ENCODE data around the gene EIF1.

Gene EIF1

DNA sequence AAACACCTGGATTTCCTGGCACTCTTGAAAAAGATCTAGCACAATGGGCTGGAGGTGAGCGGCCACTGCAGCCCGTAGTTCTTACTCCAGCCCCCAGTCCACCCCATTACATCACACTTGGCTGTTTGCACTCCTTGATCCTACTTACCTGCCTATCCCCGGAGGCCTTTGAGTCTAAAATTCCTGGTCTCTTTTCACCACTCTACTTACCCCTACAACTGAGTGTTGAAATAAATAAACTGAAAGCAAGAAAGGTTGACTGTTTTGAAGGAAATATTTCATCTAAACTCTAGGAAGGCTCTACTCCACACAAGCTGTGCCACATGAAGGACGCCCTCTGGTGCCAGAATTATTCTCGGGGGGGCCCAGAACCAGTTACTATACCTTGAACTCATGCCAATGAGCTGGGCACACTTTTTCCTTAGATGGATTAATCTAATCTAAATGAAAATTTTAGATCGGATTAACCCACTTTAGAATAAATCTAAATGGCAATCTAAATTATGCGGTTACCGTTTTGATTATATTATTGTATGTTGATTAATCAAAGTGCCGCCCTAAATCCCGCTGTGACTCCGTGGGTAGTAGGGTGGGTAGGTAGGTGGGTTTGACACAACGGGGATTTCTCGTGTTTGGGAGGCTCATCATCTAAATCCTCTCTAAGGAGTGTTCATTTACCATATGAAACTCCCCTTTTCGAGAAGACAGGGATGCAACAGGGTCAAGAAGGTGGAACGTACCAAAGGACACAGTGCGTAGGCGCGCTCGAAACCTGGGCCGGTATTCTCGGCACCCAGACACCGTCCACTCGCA, 651 bp upstream of the EIF1 start:
- DNase-seq (ENCODE audit: low read depth): peak; percentile 66
- TF ChIP-seq, protein P1, sequence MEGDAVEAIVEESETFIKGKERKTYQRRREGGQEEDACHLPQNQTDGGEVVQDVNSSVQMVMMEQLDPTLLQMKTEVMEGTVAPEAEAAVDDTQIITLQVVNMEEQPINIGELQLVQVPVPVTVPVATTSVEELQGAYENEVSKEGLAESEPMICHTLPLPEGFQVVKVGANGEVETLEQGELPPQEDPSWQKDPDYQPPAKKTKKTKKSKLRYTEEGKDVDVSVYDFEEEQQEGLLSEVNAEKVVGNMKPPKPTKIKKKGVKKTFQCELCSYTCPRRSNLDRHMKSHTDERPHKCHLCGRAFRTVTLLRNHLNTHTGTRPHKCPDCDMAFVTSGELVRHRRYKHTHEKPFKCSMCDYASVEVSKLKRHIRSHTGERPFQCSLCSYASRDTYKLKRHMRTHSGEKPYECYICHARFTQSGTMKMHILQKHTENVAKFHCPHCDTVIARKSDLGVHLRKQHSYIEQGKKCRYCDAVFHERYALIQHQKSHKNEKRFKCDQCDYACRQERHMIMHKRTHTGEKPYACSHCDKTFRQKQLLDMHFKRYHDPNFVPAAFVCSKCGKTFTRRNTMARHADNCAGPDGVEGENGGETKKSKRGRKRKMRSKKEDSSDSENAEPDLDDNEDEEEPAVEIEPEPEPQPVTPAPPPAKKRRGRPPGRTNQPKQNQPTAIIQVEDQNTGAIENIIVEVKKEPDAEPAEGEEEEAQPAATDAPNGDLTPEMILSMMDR (IDR thresholded peaks at IDR 0.05; ENCODE audit: insufficient read depth, low read depth, low read length, missing control alignments): peak; percentile 26
- peak overlapping the region; percentile 88 for H3K4me3 ChIP-seq (ENCODE audit: low read depth, low read length)

DNA sequence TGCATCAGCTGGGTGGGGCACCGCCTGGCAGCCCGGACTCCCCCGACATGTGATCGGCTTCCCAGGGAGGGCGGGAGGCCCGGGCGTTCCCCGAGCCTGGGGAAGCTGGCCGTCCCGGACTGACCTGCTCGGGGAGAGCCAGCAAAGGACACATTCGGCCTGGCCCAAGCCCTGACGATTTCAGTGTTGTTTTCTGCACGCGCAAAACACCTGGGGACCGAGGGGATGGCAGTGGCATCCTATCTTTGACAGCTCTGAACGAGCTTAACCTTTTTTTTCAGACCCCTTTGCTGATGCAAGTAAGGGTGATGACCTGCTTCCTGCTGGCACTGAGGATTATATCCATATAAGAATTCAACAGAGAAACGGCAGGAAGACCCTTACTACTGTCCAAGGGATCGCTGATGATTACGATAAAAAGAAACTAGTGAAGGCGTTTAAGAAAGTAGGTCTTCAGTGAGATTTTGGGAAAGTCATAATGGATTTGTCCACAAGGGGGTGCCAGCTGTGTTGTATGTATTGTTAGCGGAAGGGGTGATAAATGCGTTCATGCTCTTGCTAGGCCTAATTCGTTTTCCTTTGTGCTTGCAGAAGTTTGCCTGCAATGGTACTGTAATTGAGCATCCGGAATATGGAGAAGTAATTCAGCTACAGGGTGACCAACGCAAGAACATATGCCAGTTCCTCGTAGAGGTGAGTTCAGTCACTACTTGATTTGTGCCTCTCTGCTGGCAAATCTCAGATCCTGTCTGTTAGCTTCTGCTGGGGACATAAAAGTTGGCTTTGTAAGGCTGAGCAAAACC, 1.0 kb downstream of the EIF1 start:
- TF ChIP-seq, protein P1 (IDR thresholded peaks at IDR 0.05; ENCODE audit: insufficient read depth, low read depth, low read length, missing control alignments): peak; percentile 73
- H3K4me3 ChIP-seq (ENCODE audit: low read depth, low read length): peak overlapping the region; percentile 82
- peak; percentile 81 for DNase-seq (ENCODE audit: low read depth)

DNA sequence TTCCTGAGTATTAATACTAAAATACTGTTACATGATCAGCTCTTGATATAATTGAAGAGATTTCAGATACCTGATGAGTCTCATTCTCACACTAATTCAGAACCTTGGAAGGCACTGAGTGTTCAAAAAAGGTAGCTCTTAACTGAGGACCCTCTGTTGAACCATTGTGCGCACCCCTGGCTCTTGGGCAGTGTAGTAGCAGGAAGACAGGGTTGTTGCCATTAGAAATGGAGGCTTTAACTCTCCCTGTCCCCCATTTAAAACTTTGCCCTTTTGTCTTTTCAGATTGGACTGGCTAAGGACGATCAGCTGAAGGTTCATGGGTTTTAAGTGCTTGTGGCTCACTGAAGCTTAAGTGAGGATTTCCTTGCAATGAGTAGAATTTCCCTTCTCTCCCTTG, 1.8 kb downstream of the EIF1 start:
- TF ChIP-seq, protein P1 (IDR thresholded peaks at IDR 0.05; ENCODE audit: insufficient read depth, low read depth, low read length, missing control alignments): no peak
- peak overlapping the region; percentile 82 for H3K4me3 ChIP-seq (ENCODE audit: low read depth, low read length)
- DNase-seq (ENCODE audit: low read depth): no peak

DNA sequence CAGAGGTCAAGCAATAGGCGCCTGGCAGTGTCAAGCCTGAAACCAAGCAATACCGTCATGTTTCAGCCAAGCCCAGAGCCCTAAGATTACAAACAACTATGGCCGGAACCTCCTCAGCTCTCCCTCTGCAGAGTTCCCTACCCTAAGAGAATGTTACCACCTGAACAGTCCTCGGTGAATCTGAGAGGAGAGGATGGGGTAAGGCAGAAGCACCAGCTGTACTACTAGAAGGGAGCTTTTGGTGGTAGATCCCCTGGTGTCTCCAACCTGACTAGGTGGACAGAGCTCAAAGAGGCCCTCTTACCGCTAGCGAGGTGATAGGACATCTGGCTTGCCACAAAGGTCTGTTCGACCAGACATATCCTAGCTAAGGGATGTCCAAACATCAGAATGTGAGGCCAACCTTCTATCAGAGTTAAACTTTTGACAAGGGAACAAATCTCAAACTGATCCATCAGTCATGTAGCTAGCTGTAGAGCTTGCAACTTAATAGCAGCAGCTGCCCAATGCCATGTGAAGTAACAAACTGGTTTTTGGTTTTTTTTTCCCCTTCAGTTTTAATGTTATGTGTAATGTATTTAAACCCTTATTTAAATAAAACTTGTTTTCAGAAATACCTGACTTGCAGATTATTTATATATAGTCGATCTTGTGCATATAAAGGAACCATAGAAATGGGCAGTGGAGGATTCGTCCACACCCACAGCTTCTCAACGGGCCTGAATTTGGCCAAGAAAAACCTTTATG, 2.5 kb downstream of the EIF1 start:
- TF ChIP-seq, protein P1 (IDR thresholded peaks at IDR 0.05; ENCODE audit: insufficient read depth, low read depth, low read length, missing control alignments): no peak
- DNase-seq (ENCODE audit: low read depth): no peak
- H3K4me3 ChIP-seq (ENCODE audit: low read depth, low read length): no peak overlapping the region

DNA sequence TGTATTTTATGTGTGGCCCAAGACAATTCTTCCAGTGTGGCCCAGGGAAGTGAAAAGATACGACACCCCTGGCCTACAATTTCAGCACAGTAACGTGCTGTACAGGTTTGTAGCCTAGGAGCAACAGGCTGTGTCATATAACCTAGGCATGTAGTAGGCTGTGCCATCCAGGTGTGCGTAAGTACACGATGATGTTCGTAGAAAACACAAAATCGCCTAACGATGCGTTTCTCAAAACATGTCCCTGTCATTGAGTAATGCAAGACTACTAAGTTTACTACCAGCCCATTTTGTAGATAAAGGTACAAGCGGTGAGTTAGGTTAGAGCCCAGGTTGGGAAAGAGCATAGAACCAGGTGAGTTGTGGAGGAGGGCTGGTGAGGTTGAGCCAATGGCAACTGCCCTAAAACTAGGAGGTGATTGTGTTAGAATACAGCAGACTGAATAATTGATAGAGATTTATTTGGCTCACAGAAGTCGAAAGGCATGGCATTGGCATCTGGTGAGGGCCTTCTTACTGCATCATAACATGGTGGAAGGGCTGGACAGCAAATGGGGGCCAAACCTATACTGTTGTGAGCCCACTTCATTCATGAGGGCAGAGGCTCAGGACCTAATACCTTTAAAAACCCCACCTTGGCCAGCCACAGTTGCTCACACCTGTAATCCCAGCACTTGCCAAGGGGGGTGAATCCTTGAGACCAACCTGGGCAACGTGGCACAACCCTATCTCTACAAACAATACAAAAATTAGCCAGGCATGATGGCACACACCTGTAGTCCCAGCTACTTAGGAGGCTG, 4.2 kb downstream of the EIF1 start:
- H3K4me3 ChIP-seq (ENCODE audit: low read depth, low read length): no peak overlapping the region
- DNase-seq (ENCODE audit: low read depth): peak; percentile 34
- TF ChIP-seq, protein P1 (IDR thresholded peaks at IDR 0.05; ENCODE audit: insufficient read depth, low read depth, low read length, missing control alignments): no peak

DNA sequence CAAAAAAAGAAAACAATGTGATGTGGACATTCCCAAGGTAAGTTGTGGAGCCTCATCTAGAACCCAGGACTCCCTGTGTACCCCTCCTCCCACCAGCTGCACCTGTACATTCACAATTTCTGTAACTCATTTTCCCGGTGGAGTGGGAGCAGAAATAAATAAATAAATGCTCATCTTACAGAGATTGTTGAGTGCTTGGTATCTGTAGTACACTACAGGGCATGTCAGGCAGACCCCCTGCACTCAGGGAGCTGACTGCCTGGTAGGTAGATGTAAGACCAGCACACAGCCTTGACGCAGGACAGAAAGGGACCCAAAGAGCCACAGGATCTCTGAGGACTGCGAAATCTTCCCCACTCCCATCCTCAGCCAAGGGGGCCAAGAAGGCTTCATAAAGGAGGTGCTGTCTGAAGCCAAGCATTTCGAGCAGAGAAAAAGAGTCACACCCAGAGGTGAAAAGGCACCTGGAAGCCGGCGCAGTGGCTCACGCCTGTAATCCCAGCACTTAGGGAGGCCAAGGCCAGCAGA, 6.5 kb downstream of the EIF1 start:
- TF ChIP-seq, protein P1 (IDR thresholded peaks at IDR 0.05; ENCODE audit: insufficient read depth, low read depth, low read length, missing control alignments): no peak
- no peak for DNase-seq (ENCODE audit: low read depth)

More for the DNA sequence above, 6.5 kb downstream of the EIF1 start:
- no peak overlapping the region for H3K4me3 ChIP-seq (ENCODE audit: low read depth, low read length)
